Measurements from ENCODE around the gene TCTN2.
A peak's percentile ranks its signal among the peaks of the same experiment; 100 is the strongest.

The TCTN2 gene

DNA sequence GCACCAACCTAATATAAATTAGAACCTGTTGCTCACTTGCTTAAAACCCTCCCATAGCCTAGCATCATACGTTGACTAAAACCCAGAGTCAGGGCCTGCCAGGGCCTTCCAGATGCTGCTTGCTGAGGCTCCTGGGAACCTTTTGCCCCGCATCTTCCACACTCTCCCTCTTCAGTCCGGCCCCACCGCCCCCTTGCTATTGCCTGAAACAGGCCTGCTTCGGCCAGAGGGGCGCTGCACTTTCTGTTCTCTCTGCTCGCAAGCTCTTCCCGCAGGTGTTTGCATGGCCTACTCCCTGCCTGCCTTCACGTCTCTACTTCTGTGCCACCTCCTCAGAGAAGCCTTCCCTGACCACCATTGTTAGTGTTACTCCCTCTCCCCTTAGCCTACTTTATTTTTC, 13.7 kb upstream of the TCTN2 start:
- Histone ChIP-seq H3K27me3 (ENCODE audit: control insufficient read depth, insufficient read depth, low read length) (no peaks in the 10 kb centered on the region), H3K9ac (ENCODE audit: low read length) (no peak overlapping the region), H3K4me1 (ENCODE audit: control insufficient read depth, insufficient read depth, low read length) (no peaks in the 10 kb centered on the region), H3K9me3 (ENCODE audit: control insufficient read depth, low read length) (no peaks in the 10 kb centered on the region), H3K36me3 (ENCODE audit: control insufficient read depth, insufficient read depth, low read length) (no peaks in the 10 kb centered on the region), H3K4me3 (ENCODE audit: low read length) (no peak overlapping the region)

DNA sequence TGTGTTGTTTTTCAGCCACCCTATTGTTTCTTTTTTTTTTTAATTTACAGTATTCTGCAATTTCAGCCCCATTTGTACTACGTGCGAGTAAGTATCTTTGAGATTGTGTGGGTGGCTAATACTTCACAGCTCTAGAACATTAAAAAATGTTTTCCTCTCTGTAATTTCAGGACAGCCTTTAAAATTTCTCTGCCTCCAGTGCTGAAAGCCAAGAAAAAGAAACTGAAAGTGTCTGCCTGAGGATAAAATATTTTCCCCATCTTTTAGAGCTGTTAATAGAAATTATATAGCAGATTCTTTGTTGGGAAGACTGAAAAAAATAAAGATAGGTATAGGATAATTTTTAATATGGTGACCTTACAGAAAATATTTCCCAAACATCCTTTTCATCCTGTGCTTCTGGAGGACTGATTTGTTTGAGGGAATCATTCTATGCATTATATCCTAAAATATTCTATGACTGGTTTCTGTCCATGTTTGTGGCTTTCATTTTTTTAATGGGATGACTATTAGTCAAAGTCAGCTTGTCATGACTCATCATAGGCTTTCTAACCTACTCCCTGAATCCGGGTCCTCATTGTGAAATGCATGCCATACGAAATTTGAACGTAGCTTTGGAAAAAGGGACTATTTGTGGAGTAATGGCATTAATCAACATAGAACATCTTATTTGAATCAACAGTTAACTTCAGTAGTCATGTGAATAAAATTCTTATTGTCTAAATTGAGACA, 10.8 kb upstream of the TCTN2 start:
- no peaks in the 10 kb centered on the region for H3K36me3 ChIP-seq (ENCODE audit: control insufficient read depth, insufficient read depth, low read length)
- H3K9ac ChIP-seq (ENCODE audit: low read length): no peak overlapping the region
- no peak overlapping the region for H3K4me3 ChIP-seq (ENCODE audit: low read length)
- H3K9me3 ChIP-seq (ENCODE audit: control insufficient read depth, low read length): no peaks in the 10 kb centered on the region
- no peaks in the 10 kb centered on the region for H3K27me3 ChIP-seq (ENCODE audit: control insufficient read depth, insufficient read depth, low read length)
- H3K4me1 ChIP-seq (ENCODE audit: control insufficient read depth, insufficient read depth, low read length): no peaks in the 10 kb centered on the region

DNA sequence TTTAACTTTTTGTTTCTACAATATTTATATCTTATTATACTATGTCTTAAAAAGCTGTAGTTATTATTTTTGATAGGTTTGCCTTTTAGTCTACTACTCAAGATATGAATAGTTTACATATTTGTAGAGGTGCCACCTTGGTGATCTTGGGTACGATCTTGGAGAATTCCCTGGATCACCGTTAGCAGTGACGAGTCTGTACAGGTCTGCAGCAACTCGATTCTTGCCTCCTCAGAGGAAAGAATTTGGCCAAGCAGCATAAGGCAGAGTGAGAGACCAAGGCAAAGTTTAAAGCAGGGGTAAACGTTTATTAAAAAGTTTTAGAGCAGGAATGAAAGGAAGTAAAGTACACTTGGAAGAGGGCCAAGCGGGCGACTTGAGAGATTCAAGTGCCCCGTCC, 3.1 kb upstream of the TCTN2 start:
- Histone ChIP-seq H3K4me3 (ENCODE audit: low read length) (no peak overlapping the region), H3K9me3 (ENCODE audit: control insufficient read depth, low read length) (no peaks in the 10 kb centered on the region), H3K36me3 (ENCODE audit: control insufficient read depth, insufficient read depth, low read length) (no peaks in the 10 kb centered on the region), H3K4me1 (ENCODE audit: control insufficient read depth, insufficient read depth, low read length) (peaks cover 10% of the 10 kb centered on the region), H3K9ac (ENCODE audit: low read length) (no peak overlapping the region), H3K27me3 (ENCODE audit: control insufficient read depth, insufficient read depth, low read length) (no peaks in the 10 kb centered on the region)

- H3K4me1 ChIP-seq (ENCODE audit: control insufficient read depth, insufficient read depth, low read length): peaks cover 10% of the 10 kb centered on the region
- peak overlapping the region; percentile 79 for H3K4me3 ChIP-seq (ENCODE audit: low read length)
- H3K27me3 ChIP-seq (ENCODE audit: control insufficient read depth, insufficient read depth, low read length): no peaks in the 10 kb centered on the region
- H3K36me3 ChIP-seq (ENCODE audit: control insufficient read depth, insufficient read depth, low read length): no peaks in the 10 kb centered on the region
- peak overlapping the region; percentile 65 for H3K9ac ChIP-seq (ENCODE audit: low read length)
- no peaks in the 10 kb centered on the region for H3K9me3 ChIP-seq (ENCODE audit: control insufficient read depth, low read length)
Measured at GRCh38 chr12:123671876-123672275, 963 bp downstream of the TCTN2 start.

DNA sequence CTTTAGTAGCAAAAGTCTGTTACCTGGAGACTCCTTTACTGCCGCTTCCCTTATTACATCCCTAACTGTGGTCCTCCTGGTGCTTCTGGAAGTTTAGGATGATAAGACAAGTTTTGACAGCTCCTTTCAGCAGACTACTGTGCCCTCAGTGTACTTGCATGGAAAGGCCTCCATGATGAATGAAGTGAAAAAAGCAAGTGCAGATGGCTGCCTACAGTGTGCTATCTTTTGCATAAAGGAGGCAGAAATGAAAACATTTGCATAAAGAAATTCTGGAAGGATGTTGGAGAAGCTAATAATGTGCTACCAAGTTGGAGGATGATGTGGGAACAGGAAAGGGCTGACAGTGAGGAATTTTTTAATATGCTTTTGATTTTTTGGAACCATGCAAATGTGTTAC, 4.5 kb downstream of the TCTN2 start:
- Histone ChIP-seq H3K36me3 (ENCODE audit: control insufficient read depth, insufficient read depth, low read length) (no peaks in the 10 kb centered on the region), H3K4me3 (ENCODE audit: low read length) (no peak overlapping the region), H3K9ac (ENCODE audit: low read length) (no peak overlapping the region)

GRCh38 chr12:123676616-123677320, 5.9 kb downstream of the TCTN2 start:
- H3K9me3 ChIP-seq (ENCODE audit: control insufficient read depth, low read length): no peaks in the 10 kb centered on the region
- H3K27me3 ChIP-seq (ENCODE audit: control insufficient read depth, insufficient read depth, low read length): no peaks in the 10 kb centered on the region
- no peak overlapping the region for H3K4me3 ChIP-seq (ENCODE audit: low read length)
- no peak overlapping the region for H3K9ac ChIP-seq (ENCODE audit: low read length)
- H3K4me1 ChIP-seq (ENCODE audit: control insufficient read depth, insufficient read depth, low read length): peaks cover 4% of the 10 kb centered on the region
- H3K36me3 ChIP-seq (ENCODE audit: control insufficient read depth, insufficient read depth, low read length): no peaks in the 10 kb centered on the region

More for the DNA sequence above, 4.5 kb downstream of the TCTN2 start:
- Histone ChIP-seq H3K4me1 (ENCODE audit: control insufficient read depth, insufficient read depth, low read length) (peaks cover 10% of the 10 kb centered on the region), H3K9me3 (ENCODE audit: control insufficient read depth, low read length) (no peaks in the 10 kb centered on the region), H3K27me3 (ENCODE audit: control insufficient read depth, insufficient read depth, low read length) (no peaks in the 10 kb centered on the region)

- Histone ChIP-seq H3K9me3 (ENCODE audit: control insufficient read depth, low read length) (no peaks in the 10 kb centered on the region), H3K9ac (ENCODE audit: low read length) (no peak overlapping the region), H3K4me3 (ENCODE audit: low read length) (no peak overlapping the region), H3K27me3 (ENCODE audit: control insufficient read depth, insufficient read depth, low read length) (no peaks in the 10 kb centered on the region), H3K4me1 (ENCODE audit: control insufficient read depth, insufficient read depth, low read length) (no peaks in the 10 kb centered on the region), H3K36me3 (ENCODE audit: control insufficient read depth, insufficient read depth, low read length) (no peaks in the 10 kb centered on the region)
Measured at GRCh38 chr12:123678981-123679380, 8.1 kb downstream of the TCTN2 start.

GRCh38 chr12:123681605-123682004, 10.7 kb downstream of the TCTN2 start:
- no peak overlapping the region for H3K4me3 ChIP-seq (ENCODE audit: low read length)
- H3K9ac ChIP-seq (ENCODE audit: low read length): no peak overlapping the region
- no peaks in the 10 kb centered on the region for H3K27me3 ChIP-seq (ENCODE audit: control insufficient read depth, insufficient read depth, low read length)
- no peaks in the 10 kb centered on the region for H3K9me3 ChIP-seq (ENCODE audit: control insufficient read depth, low read length)
- H3K4me1 ChIP-seq (ENCODE audit: control insufficient read depth, insufficient read depth, low read length): no peaks in the 10 kb centered on the region
- no peaks in the 10 kb centered on the region for H3K36me3 ChIP-seq (ENCODE audit: control insufficient read depth, insufficient read depth, low read length)

DNA sequence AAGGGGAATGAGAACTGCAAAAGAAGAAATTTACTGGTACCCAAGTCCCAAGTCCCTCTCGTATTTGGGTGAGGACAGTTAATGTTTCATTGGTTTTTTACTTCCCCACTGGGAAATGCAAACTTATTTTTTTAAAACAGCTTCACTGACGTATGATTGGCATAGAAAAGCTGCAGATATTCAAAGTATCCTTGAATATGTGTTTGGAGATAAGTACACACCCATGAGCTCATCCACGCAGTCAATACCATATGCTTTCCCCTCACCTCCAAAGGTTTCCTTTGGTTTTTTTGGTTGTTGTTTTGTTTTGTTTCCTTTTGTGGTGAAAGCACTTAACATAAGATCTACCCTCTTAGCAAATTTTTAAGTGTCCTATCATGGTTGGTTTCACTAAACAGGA, 13.1 kb downstream of the TCTN2 start:
- Histone ChIP-seq H3K27me3 (ENCODE audit: control insufficient read depth, insufficient read depth, low read length) (no peaks in the 10 kb centered on the region), H3K9me3 (ENCODE audit: control insufficient read depth, low read length) (no peaks in the 10 kb centered on the region), H3K4me3 (ENCODE audit: low read length) (no peak overlapping the region), H3K36me3 (ENCODE audit: control insufficient read depth, insufficient read depth, low read length) (no peaks in the 10 kb centered on the region), H3K9ac (ENCODE audit: low read length) (no peak overlapping the region), H3K4me1 (ENCODE audit: control insufficient read depth, insufficient read depth, low read length) (no peaks in the 10 kb centered on the region)

DNA sequence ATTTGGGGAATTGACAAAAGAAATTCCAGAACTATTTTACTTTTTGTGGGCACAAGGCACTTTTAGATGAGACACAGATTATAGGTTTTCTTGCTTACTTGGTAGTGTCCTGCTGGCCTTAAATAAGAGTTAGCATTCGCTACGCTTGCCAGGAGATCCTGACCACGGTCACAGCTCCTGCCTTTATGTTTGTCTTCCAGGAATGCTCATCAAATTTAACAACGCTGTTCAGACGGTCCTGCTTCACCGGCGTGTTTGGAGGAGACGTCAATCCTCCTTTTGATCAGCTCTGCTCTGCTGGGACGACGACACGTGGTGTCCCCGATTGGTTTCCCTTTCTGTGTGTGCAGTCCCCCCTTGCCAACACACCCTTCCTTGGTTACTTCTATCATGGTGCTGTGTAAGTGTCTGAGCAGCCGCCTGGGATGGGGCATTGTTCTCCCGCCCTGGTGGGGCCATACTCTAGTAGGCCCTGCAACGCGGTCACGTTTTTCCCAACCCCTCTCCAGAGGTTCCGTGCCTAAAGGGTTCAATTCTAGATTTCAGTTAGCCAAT, 15.8 kb downstream of the TCTN2 start:
- Histone ChIP-seq H3K9ac (ENCODE audit: low read length) (no peak overlapping the region), H3K9me3 (ENCODE audit: control insufficient read depth, low read length) (no peaks in the 10 kb centered on the region), H3K36me3 (ENCODE audit: control insufficient read depth, insufficient read depth, low read length) (no peaks in the 10 kb centered on the region), H3K27me3 (ENCODE audit: control insufficient read depth, insufficient read depth, low read length) (no peaks in the 10 kb centered on the region), H3K4me3 (ENCODE audit: low read length) (no peak overlapping the region), H3K4me1 (ENCODE audit: control insufficient read depth, insufficient read depth, low read length) (no peaks in the 10 kb centered on the region)

- Histone ChIP-seq H3K9ac (ENCODE audit: low read length) (no peak overlapping the region), H3K36me3 (ENCODE audit: control insufficient read depth, insufficient read depth, low read length) (no peaks in the 10 kb centered on the region), H3K9me3 (ENCODE audit: control insufficient read depth, low read length) (no peaks in the 10 kb centered on the region), H3K27me3 (ENCODE audit: control insufficient read depth, insufficient read depth, low read length) (no peaks in the 10 kb centered on the region), H3K4me3 (ENCODE audit: low read length) (no peak overlapping the region), H3K4me1 (ENCODE audit: control insufficient read depth, insufficient read depth, low read length) (no peaks in the 10 kb centered on the region)
Measured at GRCh38 chr12:123690191-123690840, 19.4 kb downstream of the TCTN2 start.

DNA sequence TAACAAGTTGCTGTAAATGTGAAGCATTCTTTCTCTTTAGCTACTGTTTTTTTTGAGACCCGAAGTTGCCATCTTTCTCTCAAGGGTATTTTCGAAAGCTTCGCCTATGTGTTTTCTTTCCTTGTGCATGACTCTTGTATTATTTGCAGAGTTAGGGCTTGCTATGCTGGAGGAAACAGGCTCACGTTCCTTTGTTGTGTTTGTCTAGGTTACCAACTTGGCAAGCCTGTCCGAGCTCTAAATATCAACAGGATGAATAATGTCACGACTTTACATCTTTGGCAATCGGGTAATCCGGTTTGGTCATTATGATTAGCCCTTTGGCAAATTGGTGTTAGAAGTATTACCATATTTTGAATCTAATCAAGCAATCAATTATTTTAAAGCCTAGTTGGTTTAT, 25.3 kb downstream of the TCTN2 start:
- peak overlapping the region; percentile 14 for H3K4me3 ChIP-seq (ENCODE audit: low read length)
- H3K27me3 ChIP-seq (ENCODE audit: control insufficient read depth, insufficient read depth, low read length): no peaks in the 10 kb centered on the region
- H3K36me3 ChIP-seq (ENCODE audit: control insufficient read depth, insufficient read depth, low read length): no peaks in the 10 kb centered on the region
- H3K9me3 ChIP-seq (ENCODE audit: control insufficient read depth, low read length): no peaks in the 10 kb centered on the region
- peaks cover 4% of the 10 kb centered on the region for H3K4me1 ChIP-seq (ENCODE audit: control insufficient read depth, insufficient read depth, low read length)
- no peak overlapping the region for H3K9ac ChIP-seq (ENCODE audit: low read length)
